DMS114 treated with DMSO at 0.1 percent for 48 hours (cell line): ENCODE measurements around the gene IL20RA.
A peak's percentile ranks its signal among the peaks of the same experiment; 100 is the strongest.
"Not testable (repeated sequence)": the region's sequence is repeated elsewhere in the genome, so short reads cannot be mapped to it uniquely, and the experiment has no call there.

Experiments used
- DNase-seq: peaks from one replicate; lab custom pipeline; 2025; ENCODE audit not compliant: unreplicated experiment; lab: John Stamatoyannopoulos, UW

The IL20RA gene

DNA sequence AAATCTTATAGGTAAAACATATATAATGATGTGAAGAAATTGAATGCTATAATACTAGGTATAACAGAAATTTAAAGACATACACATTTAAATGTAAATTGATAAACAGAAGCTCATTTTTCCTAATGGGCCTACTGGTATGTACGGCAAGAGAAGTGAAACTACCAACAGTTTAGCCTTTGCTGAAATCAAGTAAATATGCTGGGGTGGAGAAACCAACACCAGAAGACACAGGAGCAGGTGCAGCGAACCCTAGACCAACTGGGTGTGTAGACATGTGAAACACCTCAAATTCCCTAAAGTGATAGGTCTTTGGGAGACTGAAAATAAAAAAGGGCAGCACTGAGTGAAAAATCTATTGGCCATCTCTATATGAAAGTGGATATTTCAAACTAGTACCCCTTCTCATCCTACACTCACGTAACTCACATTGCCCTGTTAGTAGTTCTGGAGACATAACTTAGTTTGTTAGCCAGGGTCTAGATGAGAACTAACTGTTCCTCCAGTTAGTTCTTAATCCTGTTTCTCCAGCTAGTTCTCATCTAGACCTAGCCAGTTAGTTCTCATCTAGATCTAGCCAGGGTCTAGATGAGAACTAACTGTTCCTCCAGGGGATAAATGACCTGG lies 69.6 kb downstream of the IL20RA start:
- DNase-seq: no peak

DNA sequence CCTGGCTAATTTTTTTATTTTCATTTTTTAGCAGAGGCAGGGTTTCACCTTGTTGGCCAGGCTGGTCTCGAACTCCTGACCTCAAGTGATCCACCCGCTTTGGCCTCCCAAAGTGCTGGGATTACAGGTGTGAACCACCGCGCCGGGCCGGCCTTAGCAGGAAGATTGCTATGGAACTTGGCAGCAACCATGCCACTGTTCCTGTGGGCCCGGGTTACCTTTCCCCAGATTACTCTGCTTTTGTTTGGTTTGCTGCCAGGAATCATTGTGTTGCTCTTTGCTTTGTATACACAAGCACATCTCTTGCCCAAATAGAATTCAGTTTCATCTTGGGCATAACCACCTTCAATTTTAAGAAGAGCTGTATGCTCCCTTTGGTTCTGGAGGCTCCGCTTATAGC lies 71.0 kb downstream of the IL20RA start:
- not testable (repeated sequence) for DNase-seq

DNA sequence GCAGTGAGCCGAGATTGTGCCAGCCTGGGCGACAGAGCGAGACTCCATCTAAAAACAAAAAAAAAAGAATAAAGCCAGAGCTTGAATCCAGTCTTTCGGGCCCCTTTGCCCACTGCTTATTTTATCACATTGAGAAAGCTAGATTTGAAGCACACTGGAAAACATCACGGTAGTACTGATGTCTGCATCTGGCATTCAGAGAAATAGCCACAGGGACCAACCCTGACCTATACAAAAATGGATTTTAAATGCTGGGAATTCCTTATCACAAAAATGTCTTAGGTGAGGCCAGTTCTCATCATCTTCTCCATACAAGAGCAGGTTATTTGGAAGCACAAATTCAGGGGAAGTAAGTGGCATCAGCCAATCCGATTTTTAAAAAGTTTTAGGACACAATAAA lies 73.2 kb downstream of the IL20RA start:
- no peak for DNase-seq

DNA sequence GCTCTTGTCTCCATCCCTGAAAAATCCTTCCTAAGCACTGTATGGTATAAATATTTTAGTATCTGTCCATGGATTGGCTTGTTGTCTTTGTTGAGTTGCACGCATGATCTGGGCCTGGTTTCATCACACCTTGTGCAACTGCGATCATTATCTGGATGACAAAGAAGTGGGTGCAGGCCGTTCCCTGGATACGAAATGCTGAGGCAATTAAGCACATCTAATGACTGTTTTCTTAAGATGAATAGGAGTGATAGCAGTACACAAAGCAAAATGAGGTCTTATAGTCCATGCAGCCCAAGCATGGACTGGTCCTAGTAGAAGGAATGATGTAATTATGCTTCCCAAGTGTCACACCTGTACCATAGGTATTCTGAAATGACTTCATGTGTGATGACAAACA lies 74.8 kb downstream of the IL20RA start:
- DNase-seq: no peak

DNA sequence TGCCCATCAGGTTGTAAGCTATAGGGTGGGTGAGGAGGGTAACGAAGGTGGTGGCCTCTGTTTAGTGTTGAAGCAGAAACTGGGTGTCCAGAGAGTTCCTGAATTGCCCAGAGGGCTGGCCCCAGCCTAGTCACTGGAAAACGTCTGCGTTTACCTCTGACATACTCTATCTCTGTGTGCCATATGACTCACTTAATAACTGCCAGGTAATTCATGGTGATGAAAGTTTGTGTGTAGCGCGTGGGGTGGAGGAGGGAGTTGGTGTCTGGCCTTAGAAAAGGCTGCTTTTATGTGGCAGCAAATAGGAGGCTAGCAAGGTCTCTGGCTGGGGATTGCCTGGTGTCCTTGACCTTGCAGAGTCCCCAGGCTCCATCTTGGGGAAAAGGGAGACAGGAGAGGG lies 75.3 kb downstream of the IL20RA start:
- DNase-seq: no peak

GRCh38 chr6:136968837-136969236 lies 75.9 kb downstream of the IL20RA start:
- no peak for DNase-seq

DNA sequence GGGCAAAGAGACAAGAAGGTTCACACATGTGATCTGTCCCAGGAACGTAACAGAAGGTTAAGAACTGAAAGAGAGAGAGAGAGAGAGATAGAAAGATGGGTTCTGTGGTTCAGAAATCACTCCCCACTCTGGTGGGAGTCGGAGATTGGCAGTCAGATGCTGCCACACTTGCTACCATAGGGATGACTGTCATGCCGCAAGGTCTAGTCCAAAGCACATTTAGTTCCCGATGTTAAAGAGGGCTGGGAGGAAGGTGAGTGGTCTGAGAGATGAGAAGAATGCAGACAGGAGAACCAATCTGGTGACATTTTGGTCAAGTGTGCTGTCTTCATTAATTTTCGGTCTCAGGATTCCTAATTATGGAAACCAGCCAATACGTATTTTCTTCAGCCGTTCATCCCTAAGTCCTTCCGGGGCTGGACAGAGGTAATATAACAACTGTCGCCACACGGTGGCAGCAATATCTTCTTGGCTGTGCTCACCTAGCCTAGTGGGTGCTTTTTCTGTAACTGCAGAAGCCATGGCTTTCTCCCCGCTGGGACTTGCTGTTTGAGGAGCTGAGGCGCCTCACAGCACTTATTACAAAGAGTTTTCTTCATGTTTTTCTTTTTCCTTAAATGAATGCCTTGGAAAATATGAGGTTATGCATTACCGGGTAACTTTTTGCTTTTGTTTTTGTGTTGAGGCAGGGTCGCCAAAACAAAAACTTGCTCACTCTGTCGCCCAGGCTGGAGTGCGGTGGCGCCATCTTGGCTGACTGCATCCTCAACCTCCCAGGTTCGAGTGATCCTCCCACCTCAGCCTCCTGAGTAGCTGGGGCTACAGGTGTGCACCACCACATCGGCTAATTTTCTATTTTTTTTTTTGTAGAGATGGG lies 76.7 kb downstream of the IL20RA start:
- DNase-seq: peak; percentile 37

DNA sequence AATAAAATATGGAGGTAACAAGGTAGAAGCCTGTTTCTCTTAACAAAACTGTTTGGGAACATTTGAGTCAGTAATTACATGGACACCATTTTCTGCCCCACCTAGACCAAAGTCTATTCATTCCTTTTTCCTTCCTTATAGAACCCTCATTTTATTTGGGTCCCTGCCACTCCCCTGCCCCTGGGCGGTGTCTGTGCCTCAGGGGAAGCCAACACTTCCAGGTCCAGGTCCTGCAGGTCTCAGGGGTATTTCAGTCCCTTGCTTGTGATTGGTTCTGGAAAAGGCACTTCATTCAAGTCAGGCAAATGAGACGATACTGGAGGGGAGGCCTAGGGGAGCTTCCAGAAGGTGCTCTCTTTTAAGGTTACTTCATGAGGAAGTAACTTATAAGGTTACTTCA lies 80.4 kb downstream of the IL20RA start:
- DNase-seq: no peak

GRCh38 chr6:136963259-136963658 lies 81.5 kb downstream of the IL20RA start:
- no peak for DNase-seq

DNA sequence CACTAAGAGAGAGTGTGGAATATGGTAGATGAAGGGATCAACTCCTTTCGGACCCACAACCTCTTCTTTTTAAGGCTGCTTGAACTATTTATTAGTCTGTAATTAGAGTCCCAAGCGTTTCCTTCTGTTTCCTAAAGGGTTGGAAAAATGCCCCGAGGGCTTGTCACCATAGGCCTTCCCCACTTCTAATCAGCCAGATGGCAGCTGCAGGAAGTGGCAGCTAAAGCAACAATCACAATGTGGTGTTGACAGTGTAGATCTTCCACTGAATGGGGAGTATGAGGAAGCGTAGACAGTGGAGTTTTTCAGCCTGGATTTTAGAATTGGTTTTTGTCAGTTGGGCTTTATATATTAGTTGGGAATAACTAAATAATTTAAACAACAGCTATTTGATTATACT lies 82.1 kb downstream of the IL20RA start:
- no peak for DNase-seq

GRCh38 chr6:136961848-136962247 lies 82.9 kb downstream of the IL20RA start:
- no peak for DNase-seq

DNA sequence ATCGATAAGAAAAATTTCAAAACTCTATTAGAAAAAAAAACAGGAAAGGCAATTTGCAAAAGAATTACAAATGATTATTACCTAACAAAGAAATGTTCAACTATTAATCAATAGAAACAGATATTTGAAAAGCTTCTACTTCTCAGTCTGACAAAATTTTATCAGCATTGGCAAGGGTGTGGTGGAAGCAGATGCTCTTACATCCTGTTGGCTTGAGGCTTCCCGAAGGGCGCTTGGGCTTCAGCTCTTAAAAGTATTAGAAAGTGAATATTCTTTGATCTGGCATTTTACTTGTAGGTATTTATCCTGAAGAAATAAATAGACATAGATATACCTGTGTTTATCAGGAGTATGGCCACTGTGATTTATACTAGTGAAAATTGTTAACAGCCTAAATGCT lies 84.0 kb downstream of the IL20RA start:
- no peak for DNase-seq

DNA sequence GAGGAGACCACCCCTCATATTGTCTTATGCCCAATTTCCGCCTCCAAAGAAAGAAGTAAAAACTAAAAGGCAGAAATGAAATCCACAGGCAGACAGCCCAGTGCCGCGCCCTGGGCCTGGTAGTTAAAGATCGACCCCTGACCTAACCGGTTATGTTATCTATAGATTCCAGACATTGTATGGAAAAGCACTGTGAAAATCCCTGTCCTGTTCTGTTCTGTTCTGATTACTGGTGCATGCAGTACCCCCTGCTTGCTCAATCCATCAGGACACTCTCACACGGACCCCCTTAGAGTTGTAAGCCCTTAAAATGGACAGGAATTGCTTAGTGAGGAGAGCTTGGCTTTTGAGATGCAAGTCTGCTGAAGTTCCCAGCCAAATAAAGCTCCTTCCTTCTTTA lies 84.8 kb downstream of the IL20RA start:
- not testable (repeated sequence) for DNase-seq

GRCh38 chr6:136959471-136959891 lies 85.3 kb downstream of the IL20RA start:
- DNase-seq: no peak

DNA sequence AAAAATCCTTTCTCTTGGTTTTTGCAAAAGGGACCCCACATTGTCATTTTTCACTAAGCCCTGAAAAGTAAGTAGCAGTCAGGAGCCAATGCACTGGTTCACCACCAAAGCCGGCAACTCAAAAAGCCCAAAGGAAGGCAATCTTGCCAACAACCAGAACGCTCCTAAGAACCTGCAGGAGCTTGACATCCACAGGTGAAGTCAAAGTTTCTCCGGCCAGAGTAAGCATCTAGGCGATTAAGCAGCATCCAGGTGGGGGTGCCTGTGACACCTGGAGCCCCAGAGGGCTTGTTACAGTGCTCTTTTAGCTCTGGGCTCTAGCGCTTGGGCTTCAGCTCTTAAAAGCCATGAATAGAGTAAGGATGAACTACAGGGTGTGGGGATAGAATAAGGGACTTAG lies 86.6 kb downstream of the IL20RA start:
- no peak for DNase-seq

DNA sequence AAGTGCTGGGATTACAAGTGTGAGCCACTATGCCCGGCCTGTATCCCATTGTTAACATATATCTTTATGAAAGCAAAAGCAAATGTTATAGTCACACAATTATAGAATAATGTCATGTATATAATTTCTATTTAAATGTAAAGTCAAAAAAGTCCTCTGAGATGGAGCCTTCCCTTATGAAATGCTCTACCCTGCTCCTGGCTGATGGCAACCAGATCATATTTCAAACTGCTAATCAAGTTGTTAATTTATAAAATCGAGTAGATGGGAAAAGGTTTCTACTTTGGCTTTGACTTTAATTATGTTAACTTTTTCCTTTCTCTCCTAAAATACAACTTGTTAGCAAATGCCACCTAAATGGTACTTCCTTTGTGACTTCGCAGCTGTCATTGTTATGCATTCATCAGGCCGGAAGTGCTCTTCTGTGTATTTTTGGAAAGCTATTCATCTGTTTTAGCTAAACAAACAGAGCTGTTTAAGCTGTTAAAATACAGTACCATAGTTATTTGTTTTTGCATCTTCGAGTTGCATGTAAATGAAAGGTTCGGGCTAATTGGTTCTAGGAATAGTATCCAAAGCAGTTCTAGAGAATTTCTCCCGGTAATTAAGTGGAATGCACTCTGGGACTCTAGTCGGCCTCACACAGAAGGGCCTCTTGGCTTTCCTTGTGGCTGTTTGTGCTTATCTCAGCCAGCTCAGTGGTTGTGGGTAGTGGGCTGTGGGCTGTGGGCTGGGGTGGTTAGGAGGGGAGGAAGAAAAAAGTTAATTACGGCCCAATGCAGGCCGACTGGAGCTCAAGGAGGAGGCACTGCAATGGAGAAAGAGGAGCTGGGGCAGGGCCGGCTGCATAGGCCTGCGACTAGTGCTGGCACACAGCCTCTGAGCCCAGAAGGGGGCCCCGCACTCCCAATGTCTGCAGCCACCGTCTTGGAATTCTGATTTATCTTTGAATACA lies 87.9 kb downstream of the IL20RA start:
- DNase-seq: no peak

- DNase-seq: no peak
Observed at GRCh38 chr6:136955123-136955522, 89.6 kb downstream of the IL20RA start.

DNA sequence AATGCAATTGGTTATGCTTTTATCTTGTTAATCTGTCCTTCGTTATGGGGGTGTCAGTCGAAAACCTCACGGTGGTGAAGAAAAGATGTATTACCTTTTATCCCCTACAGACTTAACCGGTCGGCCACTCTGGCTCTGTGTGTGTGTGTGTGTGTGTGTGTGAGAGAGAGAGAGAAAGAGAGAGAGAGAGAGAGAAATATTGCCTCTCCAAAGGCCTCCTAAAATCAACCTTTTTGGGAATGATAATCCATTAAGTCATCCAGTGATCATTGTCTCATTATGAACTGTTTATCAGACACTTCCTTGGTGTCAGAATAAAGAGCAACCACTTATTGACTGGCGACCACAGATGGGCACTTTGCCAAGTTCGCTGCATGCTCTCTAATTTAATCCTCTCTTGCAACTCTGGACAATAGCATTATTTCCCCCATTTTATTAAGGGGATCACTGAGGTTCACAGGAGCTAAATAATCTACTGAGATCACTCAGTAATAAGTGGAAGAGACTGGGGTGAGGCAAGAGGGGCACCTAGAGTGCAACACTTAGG lies 92.0 kb downstream of the IL20RA start:
- DNase-seq: no peak

- no peak for DNase-seq
Observed at GRCh38 chr6:136950436-136951126, 94.2 kb downstream of the IL20RA start.
